Mononuclear cell (primary cell): ENCODE measurements around the gene CREB1. TPM values are rescaled to one million over a fixed set of nuclear protein-coding genes. Genes with fewer than 3 reads are reported as not detected.
A peak's percentile ranks its signal among the peaks of the same experiment; 100 is the strongest.

Source experiments
- H3K27me3 ChIP-seq: 2 replicates; pipeline ENCODE4 v1.6.0; 2011; ENCODE audit warnings: low read length, control low read depth; ENCODE audit not compliant: insufficient read depth
- H3K4me1 ChIP-seq: 2 replicates; pipeline ENCODE4 v1.5.1; 2011; ENCODE audit warnings: mild to moderate bottlenecking, low read length, control low read depth; ENCODE audit not compliant: insufficient read depth
- H3K4me3 ChIP-seq: 2 replicates; pipeline ENCODE4 v1.5.1; 2011; ENCODE audit warnings: mild to moderate bottlenecking, low read length, moderate library complexity
- H3K9me3 ChIP-seq: 2 replicates; pipeline ENCODE4 v1.5.1; 2011; ENCODE audit warnings: low read depth, mild to moderate bottlenecking, control low read depth, low read length
- total RNA-seq: library from RNA; depleted of rRNA; stranded (reverse); fragments of >200 nt; gene quantifications from one replicate; pipeline ENCODE4 v1.2.3, GENCODE V29; 2012

CREB1 gene
- total RNA-seq, 1 donor, result 69.3 TPM

- H3K4me3 ChIP-seq, result no peak overlapping the region
- H3K9me3 ChIP-seq, result no peaks in the 10 kb centered on the region
- no peaks in the 10 kb centered on the region for H3K27me3 ChIP-seq
- H3K4me1 ChIP-seq, result no peaks in the 10 kb centered on the region
These were observed 76.6 kb downstream of the CREB1 start for GRCh38 chr2:207606399-207606798.

DNA sequence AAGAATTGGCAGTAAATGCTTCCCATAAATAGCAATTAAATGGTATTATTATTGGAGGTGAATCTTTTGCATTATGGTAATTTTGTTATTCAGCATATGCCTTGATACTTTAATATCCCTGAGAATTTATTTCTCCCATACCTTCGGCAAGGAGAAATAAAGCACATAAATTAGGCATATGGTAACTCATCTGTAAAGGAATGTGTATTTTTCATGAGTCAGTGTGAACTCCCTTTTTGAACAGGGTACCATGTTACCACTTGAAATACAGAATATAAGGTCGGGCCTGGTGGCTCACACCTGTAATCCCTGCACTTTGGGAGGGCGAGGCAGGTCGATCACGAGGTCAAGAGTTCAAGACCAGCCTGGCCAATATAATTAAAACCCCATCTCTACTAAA is 77.1 kb downstream of the CREB1 start:
- H3K4me1 ChIP-seq, result no peaks in the 10 kb centered on the region
- H3K27me3 ChIP-seq, result no peaks in the 10 kb centered on the region
- no peaks in the 10 kb centered on the region for H3K9me3 ChIP-seq
- no peak overlapping the region for H3K4me3 ChIP-seq

GRCh38 chr2:207612714-207613113 is 83.0 kb downstream of the CREB1 start:
- Histone ChIP-seq H3K4me3 (no peak overlapping the region), H3K27me3 (no peaks in the 10 kb centered on the region), H3K4me1 (no peaks in the 10 kb centered on the region), H3K9me3 (no peaks in the 10 kb centered on the region)

- Histone ChIP-seq H3K4me1 (peaks cover 12% of the 10 kb centered on the region), H3K27me3 (no peaks in the 10 kb centered on the region), H3K4me3 (no peak overlapping the region), H3K9me3 (no peaks in the 10 kb centered on the region)
These were observed 85.1 kb downstream of the CREB1 start for GRCh38 chr2:207614824-207615223.

DNA sequence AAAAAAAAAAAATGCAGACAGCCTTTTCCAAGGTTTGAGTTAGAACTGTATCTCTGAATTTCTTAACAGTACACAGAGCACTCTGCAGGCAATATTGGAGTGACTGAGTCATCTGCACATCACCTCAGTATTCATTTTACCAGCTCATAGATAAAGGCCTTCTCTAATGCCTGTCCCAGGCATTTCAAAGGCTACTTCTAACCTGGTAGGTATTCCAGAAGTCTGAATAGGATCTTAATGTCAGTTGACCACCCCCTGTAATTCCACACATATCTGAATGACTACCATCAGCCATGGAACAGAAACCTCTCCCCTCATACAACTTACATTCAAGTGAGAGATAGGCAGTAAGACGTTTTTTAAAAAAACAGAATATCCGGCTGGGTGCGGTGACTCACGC is 86.4 kb downstream of the CREB1 start:
- H3K4me3 ChIP-seq, result no peak overlapping the region
- H3K9me3 ChIP-seq, result no peaks in the 10 kb centered on the region
- H3K27me3 ChIP-seq, result no peaks in the 10 kb centered on the region
- H3K4me1 ChIP-seq, result peaks cover 24% of the 10 kb centered on the region

DNA sequence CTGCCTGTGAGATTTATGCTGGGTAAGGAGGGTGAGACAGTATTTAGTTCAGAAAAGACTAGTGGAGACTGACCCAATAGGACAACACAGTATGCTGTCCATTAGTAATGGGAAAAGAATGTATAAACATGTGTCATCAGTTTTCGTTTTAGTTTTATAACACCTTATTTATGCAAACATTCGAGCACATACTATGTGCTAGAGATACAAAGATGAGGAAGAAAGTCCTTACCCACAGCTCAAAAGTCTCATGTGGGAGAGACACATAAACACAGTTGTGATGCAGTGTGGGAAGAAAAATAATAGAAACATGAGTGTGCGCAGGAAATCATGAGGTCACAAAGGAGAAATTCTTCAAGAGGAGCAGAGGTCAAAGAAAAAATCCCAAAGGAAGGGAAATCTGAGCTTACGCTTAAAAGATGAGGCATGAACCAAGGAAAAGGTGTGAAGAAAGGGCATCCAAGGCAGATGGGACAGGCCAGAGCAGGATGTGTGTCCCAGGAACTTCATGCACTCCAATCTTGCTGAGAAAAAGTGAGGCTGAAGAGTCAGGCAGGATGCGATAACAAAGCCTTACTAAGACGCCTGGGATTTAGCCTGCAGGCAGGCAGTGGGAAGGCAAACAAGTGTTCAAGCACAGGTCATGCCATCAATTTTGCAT is 87.4 kb downstream of the CREB1 start:
- Histone ChIP-seq H3K4me1 (peaks cover 34% of the 10 kb centered on the region), H3K4me3 (no peak overlapping the region), H3K27me3 (no peaks in the 10 kb centered on the region), H3K9me3 (no peaks in the 10 kb centered on the region)

DNA sequence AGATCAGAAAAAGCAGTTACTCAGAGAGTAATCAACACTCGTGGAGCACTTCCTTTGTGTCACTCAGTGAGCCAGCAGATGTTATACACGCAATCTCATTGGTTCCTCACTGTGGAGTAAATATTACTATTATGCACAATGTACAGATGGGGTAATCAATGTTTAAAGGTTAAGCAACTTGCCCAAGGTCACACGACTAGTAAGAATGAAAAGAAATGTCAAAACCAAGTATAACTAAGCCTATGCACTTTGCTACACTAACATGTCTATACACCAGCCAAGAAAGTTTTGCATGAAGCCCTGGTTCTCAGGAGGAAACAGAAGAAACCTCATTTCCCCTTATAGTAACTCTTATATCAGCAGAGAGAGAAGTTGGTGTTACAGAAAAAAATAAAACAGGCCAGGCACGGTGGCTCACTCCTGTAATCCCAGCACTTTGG is 90.0 kb downstream of the CREB1 start:
- no peaks in the 10 kb centered on the region for H3K9me3 ChIP-seq
- no peak overlapping the region for H3K4me3 ChIP-seq
- H3K4me1 ChIP-seq, result peaks cover 55% of the 10 kb centered on the region
- no peaks in the 10 kb centered on the region for H3K27me3 ChIP-seq

- H3K4me3 ChIP-seq, result no peak overlapping the region
- H3K27me3 ChIP-seq, result no peaks in the 10 kb centered on the region
- no peaks in the 10 kb centered on the region for H3K9me3 ChIP-seq
- peaks cover 63% of the 10 kb centered on the region for H3K4me1 ChIP-seq
These were observed 91.8 kb downstream of the CREB1 start for GRCh38 chr2:207621501-207622039.

- Histone ChIP-seq H3K4me3 (peak overlapping the region; percentile 88), H3K4me1 (peaks cover 62% of the 10 kb centered on the region), H3K27me3 (no peaks in the 10 kb centered on the region), H3K9me3 (no peaks in the 10 kb centered on the region)
These were observed 94.6 kb downstream of the CREB1 start for GRCh38 chr2:207624185-207625013.

DNA sequence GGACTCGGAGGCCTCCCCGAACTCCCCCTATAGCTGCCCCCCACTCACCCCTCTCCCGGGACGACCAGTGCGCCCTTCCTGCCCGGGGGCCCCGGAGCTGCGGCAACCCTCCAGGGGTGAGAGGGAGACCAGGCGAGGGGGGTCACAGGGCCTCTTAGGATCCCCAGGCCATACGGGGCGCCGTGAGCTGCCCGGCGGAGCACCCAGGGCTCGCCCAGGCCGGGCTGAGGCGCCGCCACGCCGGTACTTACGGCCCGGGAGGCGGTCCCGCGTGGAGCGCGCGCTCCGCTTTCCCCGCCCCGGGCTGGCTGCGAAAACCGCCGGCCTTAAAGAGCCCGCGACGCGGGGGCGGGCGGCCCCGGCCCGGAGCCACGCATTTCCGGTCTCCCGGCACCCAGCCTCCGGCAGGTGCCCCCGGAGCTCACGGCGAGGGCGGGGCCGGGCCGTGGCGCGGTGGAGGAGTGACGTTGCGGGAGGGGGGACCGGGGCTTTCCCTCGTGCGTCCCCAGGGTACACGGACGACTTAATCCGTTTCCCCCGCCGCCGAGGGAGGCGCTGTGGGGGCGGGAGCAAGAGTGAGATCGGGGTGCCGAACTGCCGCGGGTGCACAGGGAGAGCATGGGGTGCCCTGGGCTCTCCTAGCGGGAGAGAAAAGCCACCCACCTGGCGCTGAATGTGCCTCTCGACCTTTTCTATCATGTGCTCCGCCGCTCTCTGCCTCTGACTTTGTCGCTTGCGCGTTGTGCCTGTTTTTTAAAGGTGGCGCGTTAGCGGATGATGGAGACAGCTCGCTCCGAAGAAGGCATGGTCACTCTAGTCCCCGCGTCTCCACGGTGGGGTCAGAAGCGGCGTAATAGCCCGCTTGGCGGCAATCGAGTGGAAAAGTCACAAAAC is 95.5 kb downstream of the CREB1 start, which contains the start of gene METTL21A:
TSS of gene METTL21A (minus strand) at position 381 of the 894 bp plus-strand sequence. CDS start 1,019 bp downstream, outside the sequence.
- Histone ChIP-seq H3K9me3 (no peaks in the 10 kb centered on the region), H3K4me3 (peak within 1 kb of the TSS; percentile 88), H3K4me1 (peaks cover 54% of the 10 kb centered on the region), H3K27me3 (no peaks in the 10 kb centered on the region)

- H3K9me3 ChIP-seq, result no peaks in the 10 kb centered on the region
- no peaks in the 10 kb centered on the region for H3K27me3 ChIP-seq
- peaks cover 42% of the 10 kb centered on the region for H3K4me1 ChIP-seq
These were observed 99.8 kb downstream of the CREB1 start for GRCh38 chr2:207629553-207629952.

DNA sequence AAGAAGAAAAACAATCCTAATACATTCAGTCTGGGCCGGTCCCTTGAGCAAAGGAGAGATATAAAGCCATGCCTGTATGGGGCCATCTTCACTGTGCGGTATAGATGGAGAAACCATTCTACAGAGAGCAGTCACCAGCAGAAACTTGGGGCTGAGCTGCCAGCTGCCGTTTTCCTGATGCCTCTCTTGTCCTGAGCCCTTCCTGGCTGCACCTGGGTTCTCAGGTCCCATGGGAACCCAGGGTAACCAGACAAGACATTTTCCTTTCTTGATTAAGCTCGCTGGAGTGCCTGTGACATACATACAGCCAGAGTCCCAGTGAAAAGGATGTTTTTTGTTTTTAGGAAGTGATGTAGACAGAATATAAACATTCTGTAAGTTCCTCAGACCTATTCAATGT is 100.7 kb downstream of the CREB1 start:
- H3K9me3 ChIP-seq, result no peaks in the 10 kb centered on the region
- H3K27me3 ChIP-seq, result no peaks in the 10 kb centered on the region
- no peak overlapping the region for H3K4me3 ChIP-seq
- peaks cover 44% of the 10 kb centered on the region for H3K4me1 ChIP-seq

More at GRCh38 chr2:207629553-207629952, 99.8 kb downstream of the CREB1 start:
- no peak overlapping the region for H3K4me3 ChIP-seq

DNA sequence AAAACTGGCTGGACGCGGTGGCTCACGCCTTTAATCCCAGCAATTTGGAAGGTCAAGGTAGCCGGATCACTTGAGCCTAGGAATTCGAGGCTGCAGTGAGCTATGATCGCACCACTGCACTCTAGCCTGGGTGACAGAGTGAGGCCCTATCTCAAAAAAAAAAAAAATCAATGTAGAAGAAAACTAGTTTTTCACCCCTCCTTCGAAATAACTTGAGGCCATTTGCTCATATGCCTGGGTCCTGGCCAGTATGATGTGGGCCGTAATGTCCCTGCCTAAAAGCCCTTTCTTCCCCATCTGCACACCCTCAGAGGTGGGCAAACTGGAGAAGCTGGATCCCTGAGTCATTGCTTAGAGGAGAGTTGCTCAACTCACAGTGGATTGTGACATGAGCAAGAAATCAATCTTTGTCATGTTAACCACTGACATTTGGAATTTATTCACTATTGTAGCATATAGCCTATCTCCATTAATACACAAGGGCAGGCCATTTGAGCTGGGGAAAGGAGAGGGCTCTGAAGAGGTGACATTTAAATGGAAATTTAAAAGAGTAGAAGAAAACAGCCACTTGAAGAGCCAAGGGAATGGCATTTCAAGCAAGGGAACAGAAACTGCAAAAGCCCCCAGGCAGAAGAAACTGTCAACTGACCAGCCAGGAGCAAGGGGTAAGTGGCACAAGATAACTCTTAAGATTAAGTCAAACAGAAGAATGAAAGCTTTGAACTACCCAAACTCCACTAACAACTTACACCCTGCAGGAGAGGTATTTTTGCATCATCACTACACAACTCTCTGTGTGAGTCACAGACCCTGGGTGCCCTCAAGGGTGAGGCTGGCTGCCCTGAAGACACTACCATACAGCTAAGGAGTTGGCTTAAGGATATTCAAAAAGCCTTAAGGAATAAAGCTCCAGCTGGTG is 103.1 kb downstream of the CREB1 start:
- Histone ChIP-seq H3K27me3 (no peaks in the 10 kb centered on the region), H3K4me3 (no peak overlapping the region), H3K4me1 (peaks cover 41% of the 10 kb centered on the region)

GRCh38 chr2:207633686-207634085 is 103.9 kb downstream of the CREB1 start:
- H3K9me3 ChIP-seq, result no peaks in the 10 kb centered on the region
- no peaks in the 10 kb centered on the region for H3K27me3 ChIP-seq
- peaks cover 41% of the 10 kb centered on the region for H3K4me1 ChIP-seq
- H3K4me3 ChIP-seq, result no peak overlapping the region

More for the DNA sequence above, 103.1 kb downstream of the CREB1 start:
- no peaks in the 10 kb centered on the region for H3K9me3 ChIP-seq
